K562 (cell line): ENCODE measurements around the gene MAST3. TPM values are rescaled to one million over a fixed set of nuclear protein-coding genes. Genes with fewer than 3 reads are reported as not detected.

Experiments used
- EGR1 ChIP-seq: fragments of 450-650 bp; conservative IDR thresholded peaks from 2 replicates; pipeline ENCODE4 v1.6.1; 2017; ENCODE audit warnings: mild to moderate bottlenecking
- JUN ChIP-seq, 2 experiments: sonication (generic) in 1 of 2; formaldehyde crosslinking in 1 of 2; IDR thresholded peaks; 2 replicates each; pipeline versions ENCODE4 v1.6.1 to v1.8.0; 2012 to 2022; ENCODE audit warnings: borderline replicate concordance in 2 of 2, mild to moderate bottlenecking in 2 of 2, improper control_type of control experiment in 1 of 2, low read depth in 1 of 2, low read length in 1 of 2, missing genetic modification reagents in 1 of 2
- MAZ ChIP-seq, 2 experiments: fragments of 450-650 bp in 1 of 2; sonication (generic) in 1 of 2; formaldehyde crosslinking; IDR thresholded peaks in 1 of 2; conservative IDR thresholded peaks in 1 of 2; 2 replicates each; pipeline versions ENCODE4 v1.4.0 to v1.5.0; 2020; ENCODE audit warnings: mild to moderate bottlenecking in 1 of 2, missing genetic modification reagents in 1 of 2
- NKRF ChIP-seq: fragments of 450-650 bp; IDR thresholded peaks from 2 replicates; pipeline ENCODE4 v1.6.1; 2016; ENCODE audit warnings: borderline replicate concordance
- PHB2 ChIP-seq: fragments of 450-650 bp; IDR thresholded peaks from 2 replicates; pipeline ENCODE4 v1.6.1; 2017; ENCODE audit warnings: low read depth
- PHF8 ChIP-seq: fragments of 200-600 bp; sonication (generic); IDR thresholded peaks from 2 replicates; pipeline ENCODE4 v1.6.1; 2012; ENCODE audit warnings: mixed run types, mild to moderate bottlenecking, inconsistent platforms, low read length, moderate library complexity, borderline replicate concordance
- STAT6 ChIP-seq: sonication (generic); formaldehyde crosslinking; IDR thresholded peaks from 2 replicates; pipeline ENCODE4 v1.8.1; 2023; ENCODE audit warnings: mild to moderate bottlenecking, missing genetic modification reagents
- VEZF1 ChIP-seq: fragments of 200-800 bp; sonication (Bioruptor generic); IDR thresholded peaks from 2 replicates; pipeline ENCODE4 v1.6.1; 2017; ENCODE audit warnings: missing genetic modification characterization, missing compliant biosample characterization
- ZMIZ1 ChIP-seq, 2 experiments: fragments of 150-350 bp in 1 of 2; IDR thresholded peaks; 2 replicates each; pipeline ENCODE4 v1.6.1; 2012 to 2016; ENCODE audit warnings: low read depth in 2 of 2, low read length in 2 of 2, mild to moderate bottlenecking in 1 of 2, moderate library complexity in 1 of 2
- ZNF311 ChIP-seq: fragments of 250-450 bp; sonication (Bioruptor Pico); IDR thresholded peaks from 2 replicates; pipeline ENCODE4 v1.4.0; 2020; ENCODE audit warnings: mild to moderate bottlenecking, moderate library complexity
- ZNF740 ChIP-seq, 3 experiments: fragments of 200-800 bp in 1 of 3; sonication (Bioruptor generic) in 1 of 3; sonication (generic) in 1 of 3; formaldehyde crosslinking in 1 of 3; IDR thresholded peaks; 2 replicates each; pipeline versions ENCODE4 v1.6.1 to v1.8.0; 2016 to 2022; ENCODE audit warnings: mild to moderate bottlenecking in 2 of 3, missing compliant biosample characterization in 2 of 3, missing genetic modification characterization in 2 of 3, missing genetic modification reagents in 1 of 3
- polyA plus RNA-seq, 8 experiments: library from polyadenylated mRNA; depleted of rRNA in 4 of 8; stranded (reverse) in 5 of 8; unstranded in 3 of 8; fragments of >200 nt; fragmentation: Nextera tagmentation in 2 of 8; fragmentation: Illumina TruSeq in 1 of 8; extraction: Ambion mirVana in 2 of 8; extraction: Trizol in 1 of 8; gene quantifications; 2 replicates each; pipeline versions ENCODE4 v1.2.1 to v1.2.3, GENCODE V29; 2011 to 2014; ENCODE audit warnings: inconsistent platforms in 1 of 8, missing spikeins in 1 of 8
- total RNA-seq, 7 experiments: library from RNA; depleted of rRNA in 6 of 7; stranded (reverse); fragments of >200 nt in 6 of 7; fragmentation: Illumina TruSeq in 2 of 7; extraction: Trizol in 2 of 7; gene quantifications; 2 replicates each; pipeline versions ENCODE4 v1.2.1 to v1.2.3, GENCODE V29; 2011 to 2021; ENCODE audit warnings: low replicate concordance in 1 of 7

The MAST3 gene
- total and polyA plus RNA-seq, 9 of the 15 experiments (the other 6 are each of a cell fraction or from before 2014, with no cell fraction given), result 0.94 to 9.9 (median 2.4) TPM

GRCh38 chr19:18194554-18195238 lies 97.1 kb downstream of the MAST3 start (continued):
- TF ChIP-seq PHF8, result peak; percentile 22; the same call in 1 of the 2 replicates
- TF ChIP-seq EGR1, result peak; percentile 89
- peak; percentile 97 for TF ChIP-seq ZNF740 (CRISPR knock-in tag; IDR thresholded peaks at IDR 0.05)
- 0 out of 4 replicates have a peak, but pooled peaks of 1 of the 2 experiments have one; percentile 37 for TF ChIP-seq ZNF740 (tag; IDR thresholded peaks at IDR 0.05)
- no peak for TF ChIP-seq ZMIZ1 (IDR thresholded peaks at IDR 0.05; ENCODE audit: low read depth in 2 of 2, low read length in 2 of 2)
- peak; percentile 78 for TF ChIP-seq NKRF
- TF ChIP-seq PHB2, result no peak
- no peak for TF ChIP-seq STAT6 (CRISPR knock-in tag)
- no peak for TF ChIP-seq JUN (IDR thresholded peaks at IDR 0.05; ENCODE audit: borderline replicate concordance, low read depth, low read length)
- no peak for TF ChIP-seq JUN (CRISPR knock-in tag; IDR thresholded peaks at IDR 0.05; ENCODE audit: borderline replicate concordance)
- TF ChIP-seq MAZ (CRISPR knock-in tag; conservative IDR thresholded peaks at IDR 0.05 in 1 of 2, IDR thresholded peaks at IDR 0.05 in 1 of 2), result 0 out of 4 replicates have a peak, but pooled peaks of 1 of the 2 experiments have one; percentile 20
- TF ChIP-seq VEZF1 (CRISPR knock-in tag), result peak; percentile 87
- TF ChIP-seq ZNF311, result no peak
